Left lung (tissue), 14 donors: Measurements from ENCODE around the gene GATA5. TPM values are rescaled to one million over a fixed set of nuclear protein-coding genes. Genes with fewer than 3 reads are reported as not detected.

Source experiments
- ATAC-seq: fragments of 200-7000 bp; cut with Tn5 transposase; one replicate; pipeline ENCODE4 v1.9.1; 2020; ENCODE audit warnings: moderate library complexity
- DNase-seq, 4 donors: peaks; one replicate each; pipeline ENCODE4 v3.0.0-alpha.2; 2013 to 2020
- H3K27ac ChIP-seq, 2 donors: fragments of 200-600 bp; sonication (generic) in 1 of 2; one replicate each; pipeline versions ENCODE4 v1.5.0 to v1.8.0; 2020 to 2021
- H3K27me3 ChIP-seq, 2 donors: fragments of 200-600 bp; sonication (generic) in 1 of 2; one replicate each; pipeline versions ENCODE4 v1.5.0 to v1.8.0; 2020 to 2021
- H3K36me3 ChIP-seq, 2 donors: fragments of 200-600 bp; sonication (generic) in 1 of 2; one replicate each; pipeline versions ENCODE4 v1.5.0 to v1.8.0; 2020 to 2021
- H3K4me1 ChIP-seq, 2 donors: fragments of 200-600 bp; one replicate each; pipeline ENCODE4 v1.8.0; 2021
- H3K4me3 ChIP-seq, 2 donors: fragments of 200-600 bp; sonication (generic) in 1 of 2; one replicate each; pipeline versions ENCODE4 v1.5.0 to v1.8.0; 2020 to 2021; ENCODE audit warnings: mild to moderate bottlenecking in 1 of 2
- H3K9me3 ChIP-seq, 2 donors: fragments of 200-600 bp; sonication (generic) in 1 of 2; one replicate each; pipeline versions ENCODE4 v1.5.0 to v1.8.0; 2020 to 2021
- CTCF ChIP-seq, 2 donors: fragments of 200-600 bp; sonication (generic) in 1 of 2; IDR thresholded peaks; one replicate each; pipeline versions ENCODE4 v1.5.0 to v1.8.0; 2021; ENCODE audit warnings: antibody characterized with exemption in 2 of 2
- intact Hi-C, 2 donors: fragments of 100-400 bp; cut with DNase I; formaldehyde crosslinking; loops; one replicate each; pipeline versions ENCODE4 v1.11.2 to v1.14.2; 2022
- long read RNA-seq, 12 donors: library from polyadenylated mRNA in 2 of 12; unstranded in 2 of 12; transcript quantifications; one replicate each; pipeline ENCODE4 v2.0.0 and lab custom pipeline, GENCODE V29; 2019 to 2026
- polyA plus RNA-seq, 6 donors: library from polyadenylated mRNA; unstranded; fragments of 120-200 nt; gene quantifications; one replicate each; pipeline ENCODE4 v1.2.1, GENCODE V29; 2013; ENCODE audit not compliant: insufficient read length in 6 of 6
- total RNA-seq, 2 donors: library from RNA; stranded (reverse); fragmentation: NEBNext Ultra II Directional; extraction: Animal tissue kit (Norgen Biotek cat#: 25700); gene quantifications; one replicate each; pipeline ENCODE4 v1.2.1, GENCODE V29; 2021
- donor health status: DM: no; HTN: yes; CAD: no.
- donor health status: DM: no; HTN: no; CAD: no.

Gene GATA5
- 1 to 10 TPM in 1 of 2 donors, under 1 TPM in 1; 0.84 to 2.5 TPM for total RNA-seq
- 10 to 100 TPM; 23.1 to 45.8 (median 36.3) TPM for polyA plus RNA-seq
- long read RNA-seq, donor 1, transcript GATA5-201 (7 exons, 2,595 nt), result major isoform, 11 of 36 reads
- long read RNA-seq, donor 1, partial matches to known transcripts, result 25 of 36 reads
- long read RNA-seq, donor 1, other reads (novel, unspliced or antisense), result 0 of 36 reads
- long read RNA-seq, donor 2, transcript GATA5-201 (7 exons, 2,595 nt), result major isoform, 5 of 56 reads
- long read RNA-seq, donor 2, partial matches to known transcripts, result 51 of 56 reads
- long read RNA-seq, donor 2, other reads (novel, unspliced or antisense), result 0 of 56 reads
- long read RNA-seq, donor 3, transcript GATA5-201 (7 exons, 2,595 nt), result major isoform, 11 of 11 reads
- long read RNA-seq, donor 3, partial matches to known transcripts, result 0 of 11 reads
- long read RNA-seq, donor 3, other reads (novel, unspliced or antisense), result 0 of 11 reads
- long read RNA-seq, donor 4, partial matches to known transcripts, result 1 of 3 reads
- long read RNA-seq, donor 4, other reads (novel, unspliced or antisense), result 0 of 3 reads
- long read RNA-seq, donor 5, transcript GATA5-201 (7 exons, 2,595 nt), result major isoform, 7 of 13 reads
- long read RNA-seq, donor 5, partial matches to known transcripts, result 6 of 13 reads
- long read RNA-seq, donor 5, other reads (novel, unspliced or antisense), result 0 of 13 reads
- long read RNA-seq, donor 6, transcript GATA5-201 (7 exons, 2,595 nt), result major isoform, 14 of 14 reads
- long read RNA-seq, donor 6, partial matches to known transcripts, result 0 of 14 reads
- long read RNA-seq, donor 6, other reads (novel, unspliced or antisense), result 0 of 14 reads
- long read RNA-seq, donor 7, partial matches to known transcripts, result 0 of 2 reads
- long read RNA-seq, donor 7, other reads (novel, unspliced or antisense), result 0 of 2 reads
- long read RNA-seq, donor 8, partial matches to known transcripts, result 0 of 4 reads
- long read RNA-seq, donor 8, other reads (novel, unspliced or antisense), result 0 of 4 reads
- long read RNA-seq, donor 9, result 0 reads
- long read RNA-seq, donor 10, partial matches to known transcripts, result 0 of 1 reads
- long read RNA-seq, donor 10, other reads (novel, unspliced or antisense), result 1 of 1 reads
- long read RNA-seq, donor 11, result 0 reads
- long read RNA-seq, donor 12, transcript GATA5-201 (7 exons, 2,595 nt), result major isoform, 5 of 5 reads
- long read RNA-seq, donor 12, partial matches to known transcripts, result 0 of 5 reads
- long read RNA-seq, donor 12, other reads (novel, unspliced or antisense), result 0 of 5 reads

- intact Hi-C loops, result no loop called here
- no peaks in the 10 kb centered on the region for H3K36me3 ChIP-seq
- no peak within 1 kb of the TSS for H3K27ac ChIP-seq
- peaks cover 54 to 97% of the 10 kb centered on the region in 2 donors for H3K27me3 ChIP-seq
- DNase-seq (no peak), ATAC-seq (peak; percentile 6)
- TF ChIP-seq CTCF (IDR thresholded peaks at IDR 0.05), result no peak
- peaks cover 0 to 23% of the 10 kb centered on the region in 2 donors for H3K4me1 ChIP-seq
- peak within 1 kb of the TSS; percentile 19 to 25 for H3K4me3 ChIP-seq
- no peaks in the 10 kb centered on the region for H3K9me3 ChIP-seq
These were observed at the start of gene GATA5 for GRCh38 chr20:62475772-62476055. TSS of gene GATA5 (minus strand) at chr20:62475995. CDS start at chr20:62475521, 474 bp downstream.

- H3K4me1 ChIP-seq, result no peaks in the 10 kb centered on the region
- H3K9me3 ChIP-seq, result no peaks in the 10 kb centered on the region
- H3K4me3 ChIP-seq, result no peak overlapping the region
- ATAC-seq (no peak), DNase-seq (no peak)
- intact Hi-C loops, result no loop called here
- peaks cover 14 to 93% of the 10 kb centered on the region in 2 donors for H3K27me3 ChIP-seq
- H3K36me3 ChIP-seq, result no peaks in the 10 kb centered on the region
- TF ChIP-seq CTCF (IDR thresholded peaks at IDR 0.05), result no peak
- no peak overlapping the region for H3K27ac ChIP-seq
These were observed 49.2 kb upstream of the GATA5 start for GRCh38 chr20:62525014-62525413.

GRCh38 chr20:62524505-62524911, 48.7 kb upstream of the GATA5 start:
- TF ChIP-seq CTCF (IDR thresholded peaks at IDR 0.05), result no peak
- no peak overlapping the region for H3K27ac ChIP-seq
- ATAC-seq (peak; percentile 22), DNase-seq (peak in 2 of 4 donors; percentile 74 to 83)
- no peak overlapping the region for H3K4me3 ChIP-seq
- peaks cover 14 to 93% of the 10 kb centered on the region in 2 donors for H3K27me3 ChIP-seq
- no peaks in the 10 kb centered on the region for H3K4me1 ChIP-seq
- H3K36me3 ChIP-seq, result no peaks in the 10 kb centered on the region
- intact Hi-C loops, result no loop called here
- no peaks in the 10 kb centered on the region for H3K9me3 ChIP-seq

GRCh38 chr20:62523473-62524203, 47.8 kb upstream of the GATA5 start:
- Histone ChIP-seq H3K9me3 (no peaks in the 10 kb centered on the region), H3K27ac (no peak overlapping the region), H3K27me3 (peaks cover 14 to 93% of the 10 kb centered on the region in 2 donors), H3K36me3 (no peaks in the 10 kb centered on the region), H3K4me1 (no peaks in the 10 kb centered on the region), H3K4me3 (no peak overlapping the region)
- intact Hi-C loops, result no loop called here
- TF ChIP-seq CTCF (IDR thresholded peaks at IDR 0.05), result no peak
- ATAC-seq, result no peak
- DNase-seq, result no peak
